OCI-LY1 (cell line): Measurements from ENCODE around the gene VPS41.

ENCODE experiments used
- H2AFZ ChIP-seq: fragments of 200-600 bp; sonication (generic), shearing (Covaris generic); 2 replicates; pipeline ENCODE4 v1.6.0; 2014; ENCODE audit warnings: antibody characterized with exemption, mild to moderate bottlenecking, low read length
- H3F3A ChIP-seq: fragments of 200-600 bp; sonication (generic), shearing (Covaris generic); 2 replicates; pipeline ENCODE4 v1.6.0; 2014; ENCODE audit warnings: mild to moderate bottlenecking, antibody characterized with exemption, low read length, moderate library complexity; ENCODE audit not compliant: insufficient read depth
- H3K27ac ChIP-seq: fragments of 200-600 bp; sonication (generic); 2 replicates; pipeline ENCODE4 v1.5.1; 2014; ENCODE audit warnings: low read length, mixed run types, mild to moderate bottlenecking, low read depth; ENCODE audit not compliant: poor library complexity, severe bottlenecking
- H3K27me3 ChIP-seq: fragments of 200-600 bp; sonication (generic); 2 replicates; pipeline ENCODE4 v1.6.0; 2014; ENCODE audit warnings: antibody characterized with exemption, mild to moderate bottlenecking, low read length, moderate library complexity; ENCODE audit not compliant: insufficient read depth
- H3K36me3 ChIP-seq: fragments of 200-600 bp; sonication (generic); 2 replicates; pipeline ENCODE4 v1.6.1; 2014; ENCODE audit warnings: mild to moderate bottlenecking, antibody characterized with exemption, low read length, moderate library complexity, mixed read lengths; ENCODE audit not compliant: insufficient read depth
- H3K4me1 ChIP-seq: fragments of 200-600 bp; sonication (generic); 2 replicates; pipeline ENCODE4 v1.5.1; 2014; ENCODE audit warnings: mild to moderate bottlenecking, low read length, moderate library complexity; ENCODE audit not compliant: insufficient read depth, severe bottlenecking
- H3K4me2 ChIP-seq: fragments of 200-600 bp; sonication (generic), shearing (Covaris generic); 2 replicates; pipeline ENCODE4 v1.6.1; 2014; ENCODE audit warnings: low read length
- H3K4me3 ChIP-seq: fragments of 200-600 bp; sonication (generic); 2 replicates; pipeline ENCODE4 v1.5.1; 2014; ENCODE audit warnings: low read length, low read depth, mild to moderate bottlenecking, mixed read lengths; ENCODE audit not compliant: poor library complexity, severe bottlenecking
- H3K79me2 ChIP-seq: fragments of 200-600 bp; shearing (Covaris generic); 2 replicates; pipeline ENCODE4 v1.6.1; 2016; ENCODE audit warnings: mixed run types, low read length, mixed read lengths; ENCODE audit not compliant: insufficient read depth
- H3K9ac ChIP-seq: fragments of 200-600 bp; sonication (generic), shearing (Covaris generic); 2 replicates; pipeline ENCODE4 v1.6.1; 2014; ENCODE audit warnings: mild to moderate bottlenecking, low read length, mixed read lengths
- H3K9me2 ChIP-seq: fragments of 200-600 bp; sonication (generic), shearing (Covaris generic); 2 replicates; pipeline ENCODE4 v1.6.1; 2014; ENCODE audit warnings: low read depth, mild to moderate bottlenecking, low read length, mixed read lengths
- H3K9me3 ChIP-seq: fragments of 200-600 bp; shearing (Covaris generic); 2 replicates; pipeline ENCODE4 v1.6.1; 2014; ENCODE audit warnings: low read length, mixed read lengths
- H4K20me1 ChIP-seq: fragments of 200-600 bp; sonication (generic), shearing (Covaris generic); 2 replicates; pipeline ENCODE4 v1.6.0; 2016; ENCODE audit warnings: mild to moderate bottlenecking, low read length; ENCODE audit not compliant: insufficient read depth
- CTCF ChIP-seq: fragments of 200-600 bp; sonication (generic), shearing (Covaris generic); IDR thresholded peaks from 2 replicates; pipeline ENCODE4 v1.5.1; 2017; ENCODE audit warnings: mild to moderate bottlenecking, antibody characterized with exemption, low read length, moderate library complexity, mixed read lengths
- EZH2 ChIP-seq: fragments of 200-600 bp; sonication (generic), shearing (Covaris generic); IDR thresholded peaks from 2 replicates; pipeline ENCODE4 v1.8.0; 2017; ENCODE audit warnings: borderline replicate concordance, mixed run types, mild to moderate bottlenecking, antibody characterized with exemption, low read length, moderate library complexity, mixed read lengths

Gene VPS41

GRCh38 chr7:38682606-38683005 lies 226.4 kb downstream of the VPS41 start:
- H3F3A ChIP-seq, result no peaks in the 10 kb centered on the region
- no peak overlapping the region for H3K9ac ChIP-seq
- H3K9me3 ChIP-seq, result no peaks in the 10 kb centered on the region
- H3K4me3 ChIP-seq, result no peak overlapping the region
- H3K27ac ChIP-seq, result no peak overlapping the region
- no peaks in the 10 kb centered on the region for H4K20me1 ChIP-seq
- no peak overlapping the region for H3K4me2 ChIP-seq
- no peak for TF ChIP-seq EZH2
- TF ChIP-seq CTCF, result no peak
- no peaks in the 10 kb centered on the region for H3K4me1 ChIP-seq
- H3K36me3 ChIP-seq, result no peaks in the 10 kb centered on the region
- H3K79me2 ChIP-seq, result no peaks in the 10 kb centered on the region
- no peak overlapping the region for H2AFZ ChIP-seq
- H3K9me2 ChIP-seq, result no peaks in the 10 kb centered on the region
- peaks cover 5% of the 10 kb centered on the region; the same call in 1 of the 2 replicates for H3K27me3 ChIP-seq

GRCh38 chr7:38681882-38682281 lies 227.1 kb downstream of the VPS41 start:
- no peak overlapping the region for H3K9ac ChIP-seq
- no peaks in the 10 kb centered on the region for H4K20me1 ChIP-seq
- H3K9me2 ChIP-seq, result no peaks in the 10 kb centered on the region
- H3K4me3 ChIP-seq, result no peak overlapping the region
- H3K36me3 ChIP-seq, result no peaks in the 10 kb centered on the region
- H3K27ac ChIP-seq, result no peak overlapping the region
- no peaks in the 10 kb centered on the region for H3K9me3 ChIP-seq
- TF ChIP-seq EZH2, result no peak
- TF ChIP-seq CTCF, result no peak
- no peaks in the 10 kb centered on the region for H3F3A ChIP-seq
- H3K4me2 ChIP-seq, result no peak overlapping the region
- H3K27me3 ChIP-seq, result peaks cover 5% of the 10 kb centered on the region; the same call in 1 of the 2 replicates
- H3K4me1 ChIP-seq, result no peaks in the 10 kb centered on the region
- H3K79me2 ChIP-seq, result no peaks in the 10 kb centered on the region
- H2AFZ ChIP-seq, result no peak overlapping the region

- no peaks in the 10 kb centered on the region for H3K27me3 ChIP-seq
- H3K9ac ChIP-seq, result no peak overlapping the region
- H3K9me3 ChIP-seq, result no peaks in the 10 kb centered on the region
- no peaks in the 10 kb centered on the region for H4K20me1 ChIP-seq
- H3K4me2 ChIP-seq, result no peak overlapping the region
- H3K27ac ChIP-seq, result no peak overlapping the region
- TF ChIP-seq CTCF (no peak), EZH2 (no peak)
- no peaks in the 10 kb centered on the region for H3F3A ChIP-seq
- no peak overlapping the region for H2AFZ ChIP-seq
- no peaks in the 10 kb centered on the region for H3K36me3 ChIP-seq
- H3K4me1 ChIP-seq, result no peaks in the 10 kb centered on the region
- no peaks in the 10 kb centered on the region for H3K79me2 ChIP-seq
- H3K9me2 ChIP-seq, result no peaks in the 10 kb centered on the region
- H3K4me3 ChIP-seq, result no peak overlapping the region
These were observed 229.6 kb downstream of the VPS41 start for GRCh38 chr7:38679419-38679818.
